ENCODE results near the gene COL5A1.
A peak's percentile ranks its signal among the peaks of the same experiment; 100 is the strongest.

GRCh38 chr9:134660407-134660806, 18.8 kb downstream of the COL5A1 start:
- TF ChIP-seq EZH2 (IDR thresholded peaks at IDR 0.05; ENCODE audit: borderline replicate concordance, low read length) (no peak), CTCF (IDR thresholded peaks at IDR 0.05; ENCODE audit: low read length) (peak; percentile 39; the same call in 1 of the 2 replicates)

Data from OCI-LY1 (cell line).